Calu3 (cell line): ENCODE results near the gene KMO. TPM values are rescaled to one million over a fixed set of nuclear protein-coding genes. Genes with fewer than 3 reads are reported as not detected.

Experiments used
- BruUV-seq: library from RNA; stranded (reverse); fragments of 400-500 nt; replicated peaks from 2 replicates; lab custom pipeline; 2021; lab: Mats Ljungman, UMichigan
- CTCF ChIA-PET: fragments of 300-600 bp; sonication (Branson Sonifier 250); formaldehyde crosslinking; loops from one replicate; lab custom pipeline; 2022; ENCODE audit warnings: antibody characterized with exemption; lab: Charles Lee
- DNase-seq: peaks from one replicate; pipeline ENCODE4 v3.0.0; 2022
- H3K27ac Mint-ChIP-seq: one replicate; pipeline ENCODE4 v1.8.0; 2022; ENCODE audit warnings: mixed read lengths; ENCODE audit not compliant: unreplicated experiment
- H3K27me3 Mint-ChIP-seq: one replicate; pipeline ENCODE4 v1.8.0; 2022; ENCODE audit warnings: mixed read lengths; ENCODE audit not compliant: unreplicated experiment
- H3K36me3 Mint-ChIP-seq: one replicate; pipeline ENCODE4 v1.8.0; 2022; ENCODE audit warnings: mild to moderate bottlenecking, moderate library complexity, mixed read lengths; ENCODE audit not compliant: insufficient read depth, unreplicated experiment
- H3K4me1 Mint-ChIP-seq: one replicate; pipeline ENCODE4 v1.8.0; 2022; ENCODE audit warnings: mild to moderate bottlenecking, low read depth, mixed read lengths; ENCODE audit not compliant: unreplicated experiment
- H3K4me3 Mint-ChIP-seq: one replicate; pipeline ENCODE4 v1.8.0; 2022; ENCODE audit warnings: mild to moderate bottlenecking, low read depth, moderate library complexity, mixed read lengths; ENCODE audit not compliant: unreplicated experiment
- H3K9me3 Mint-ChIP-seq: one replicate; pipeline ENCODE4 v1.8.0; 2022; ENCODE audit warnings: low read depth, mixed read lengths; ENCODE audit not compliant: unreplicated experiment
- intact Hi-C: fragments of 100-400 bp; cut with micrococcal nuclease; formaldehyde crosslinking; loops from one replicate; pipeline ENCODE4 v1.10.0; 2022; ENCODE audit not compliant: unreplicated experiment
- total RNA-seq: library from RNA; stranded (reverse); gene quantifications from 2 replicates; pipeline ENCODE4 v1.2.3, GENCODE V29; 2022
- TF ChIP-seq, protein P1 (sequence below): fragments of 200-600 bp; IDR thresholded peaks from one replicate; pipeline ENCODE4 v1.8.0; 2022; ENCODE audit warnings: antibody characterized with exemption; ENCODE audit not compliant: unreplicated experiment

Gene KMO
- total RNA-seq, 1 experiment from 2014 or later: 0.85 TPM

DNA sequence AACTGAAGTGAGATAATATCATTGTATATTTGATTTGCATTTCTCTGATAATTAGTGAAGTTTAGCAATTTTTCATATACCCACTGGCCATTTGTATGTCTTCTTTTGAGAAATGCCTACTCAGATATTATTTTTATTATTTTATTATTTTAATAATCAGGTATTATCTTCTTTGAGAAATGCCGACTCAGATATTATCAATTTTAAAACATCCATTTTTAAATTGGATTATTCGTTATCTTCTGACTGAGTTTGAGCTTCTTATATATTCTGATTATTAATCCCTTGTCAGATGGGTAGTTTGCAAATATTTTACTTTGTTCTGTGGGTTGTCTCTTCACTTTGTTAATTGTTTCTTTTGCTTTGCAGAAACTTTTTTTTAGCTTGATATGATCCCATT is 37.7 kb downstream of the KMO start:
- TF ChIP-seq, protein P1, sequence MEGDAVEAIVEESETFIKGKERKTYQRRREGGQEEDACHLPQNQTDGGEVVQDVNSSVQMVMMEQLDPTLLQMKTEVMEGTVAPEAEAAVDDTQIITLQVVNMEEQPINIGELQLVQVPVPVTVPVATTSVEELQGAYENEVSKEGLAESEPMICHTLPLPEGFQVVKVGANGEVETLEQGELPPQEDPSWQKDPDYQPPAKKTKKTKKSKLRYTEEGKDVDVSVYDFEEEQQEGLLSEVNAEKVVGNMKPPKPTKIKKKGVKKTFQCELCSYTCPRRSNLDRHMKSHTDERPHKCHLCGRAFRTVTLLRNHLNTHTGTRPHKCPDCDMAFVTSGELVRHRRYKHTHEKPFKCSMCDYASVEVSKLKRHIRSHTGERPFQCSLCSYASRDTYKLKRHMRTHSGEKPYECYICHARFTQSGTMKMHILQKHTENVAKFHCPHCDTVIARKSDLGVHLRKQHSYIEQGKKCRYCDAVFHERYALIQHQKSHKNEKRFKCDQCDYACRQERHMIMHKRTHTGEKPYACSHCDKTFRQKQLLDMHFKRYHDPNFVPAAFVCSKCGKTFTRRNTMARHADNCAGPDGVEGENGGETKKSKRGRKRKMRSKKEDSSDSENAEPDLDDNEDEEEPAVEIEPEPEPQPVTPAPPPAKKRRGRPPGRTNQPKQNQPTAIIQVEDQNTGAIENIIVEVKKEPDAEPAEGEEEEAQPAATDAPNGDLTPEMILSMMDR: no peak
- CTCF ChIA-PET: no interaction called here
- Mint-ChIP-seq H3K4me1 (no peaks in the 10 kb centered on the region), H3K4me3 (no peak overlapping the region), H3K9me3 (no peaks in the 10 kb centered on the region), H3K36me3 (no peaks in the 10 kb centered on the region), H3K27me3 (no peaks in the 10 kb centered on the region), H3K27ac (no peak overlapping the region)
- no peak for DNase-seq
- intact Hi-C loops: no loop called here
- no TSS peak for BruUV-seq

DNA sequence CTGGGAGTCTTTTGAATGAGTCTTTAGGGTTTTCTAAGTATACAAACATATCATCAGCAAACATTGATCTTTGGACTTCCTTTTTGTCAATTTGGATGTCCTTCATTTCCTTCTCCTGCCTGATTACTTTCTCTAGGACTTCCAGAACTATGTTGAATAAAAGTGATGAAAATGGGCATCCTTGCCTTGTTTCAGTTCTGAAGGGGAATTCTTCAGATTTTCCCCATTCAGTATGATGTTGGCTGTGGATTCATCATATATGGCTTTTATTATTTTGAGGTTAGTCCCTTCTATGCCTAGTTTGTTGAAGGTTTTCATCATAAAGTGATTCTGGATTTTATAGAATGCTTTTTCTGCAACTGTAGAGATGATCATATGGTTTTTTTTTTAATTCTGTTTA is 42.0 kb downstream of the KMO start:
- CTCF ChIA-PET: no interaction called here
- intact Hi-C loops: no loop called here
- no peak for DNase-seq
- H3K4me3 Mint-ChIP-seq: no peak overlapping the region
- H3K4me1 Mint-ChIP-seq: no peaks in the 10 kb centered on the region
- H3K27me3 Mint-ChIP-seq: no peaks in the 10 kb centered on the region
- H3K9me3 Mint-ChIP-seq: peaks cover 7% of the 10 kb centered on the region
- no peak overlapping the region for H3K27ac Mint-ChIP-seq
- no peaks in the 10 kb centered on the region for H3K36me3 Mint-ChIP-seq
- TF ChIP-seq, protein P1: no peak
- BruUV-seq: no TSS peak

DNA sequence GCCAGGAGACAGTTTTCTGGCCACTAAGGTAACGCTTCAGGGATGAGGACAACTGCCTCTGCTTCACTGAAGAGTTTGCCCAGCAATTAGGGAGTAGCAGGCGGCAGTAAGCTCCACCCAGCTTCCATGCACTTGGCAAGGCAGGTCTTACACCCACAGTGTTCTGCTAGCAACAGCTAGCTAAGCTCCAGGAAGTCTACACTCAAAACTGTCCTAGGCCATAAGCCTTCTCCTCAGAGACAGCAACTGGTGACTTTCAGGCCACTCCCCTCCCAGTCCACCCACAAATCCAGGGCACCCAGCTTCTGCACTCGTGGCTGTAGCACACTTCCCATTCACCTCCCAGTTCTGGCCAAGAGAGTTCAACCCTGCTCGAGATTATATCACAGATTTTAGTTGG is 47.3 kb downstream of the KMO start:
- intact Hi-C loops: no loop called here
- no peak for DNase-seq
- Mint-ChIP-seq H3K4me1 (peaks cover 9% of the 10 kb centered on the region), H3K4me3 (no peak overlapping the region), H3K9me3 (peaks cover 7% of the 10 kb centered on the region), H3K27ac (no peak overlapping the region), H3K27me3 (no peaks in the 10 kb centered on the region), H3K36me3 (no peaks in the 10 kb centered on the region)
- BruUV-seq: no TSS peak
- TF ChIP-seq, protein P1: no peak
- CTCF ChIA-PET: no interaction called here

GRCh38 chr1:241582921-241583321 is 50.7 kb downstream of the KMO start:
- no peak for DNase-seq
- CTCF ChIA-PET: no interaction called here
- no TSS peak for BruUV-seq
- intact Hi-C loops: no loop called here
- no peak overlapping the region for H3K27ac Mint-ChIP-seq
- peaks cover 3% of the 10 kb centered on the region for H3K9me3 Mint-ChIP-seq
- peaks cover 9% of the 10 kb centered on the region for H3K4me1 Mint-ChIP-seq
- no peak overlapping the region for H3K4me3 Mint-ChIP-seq
- no peaks in the 10 kb centered on the region for H3K36me3 Mint-ChIP-seq
- H3K27me3 Mint-ChIP-seq: no peaks in the 10 kb centered on the region
- TF ChIP-seq, protein P1: no peak
